D721Med (cell line): ENCODE measurements around the gene CTNNA3.
A peak's percentile ranks its signal among the peaks of the same experiment; 100 is the strongest.

Experiments used
- DNase-seq: peaks from one replicate; pipeline ENCODE4 v3.0.0; 2011; ENCODE audit warnings: low spot score; ENCODE audit not compliant: insufficient read length
- FAIRE-seq: peaks from 2 replicates; lab custom pipeline; 2011; peaks lifted over from hg19 to GRCh38; lab: Jason Lieb, UNC
- CTCF ChIP-seq: IDR thresholded peaks from 2 replicates; pipeline ENCODE4 v1.5.1; 2012; ENCODE audit warnings: mild to moderate bottlenecking, control low read depth; ENCODE audit not compliant: insufficient read depth; ENCODE audit errors: missing control alignments

The CTNNA3 gene

GRCh38 chr10:67527351-67527750 is 168.6 kb downstream of the CTNNA3 start:
- DNase-seq, result no peak
- FAIRE-seq, result no peak
- TF ChIP-seq CTCF, result no peak

- no peak for TF ChIP-seq CTCF
- FAIRE-seq (no peak), DNase-seq (no peak)
Measured at GRCh38 chr10:67521546-67521945, 174.4 kb downstream of the CTNNA3 start.

- FAIRE-seq (peak; percentile 77), DNase-seq (no peak)
- TF ChIP-seq CTCF, result peak; percentile 90
Measured at GRCh38 chr10:67520924-67521520, 175.0 kb downstream of the CTNNA3 start.

- TF ChIP-seq CTCF, result no peak
- FAIRE-seq (no peak), DNase-seq (no peak)
Measured at GRCh38 chr10:67519434-67519833, 176.6 kb downstream of the CTNNA3 start.

GRCh38 chr10:67518756-67519155 is 177.2 kb downstream of the CTNNA3 start:
- no peak for TF ChIP-seq CTCF

GRCh38 chr10:67518043-67518442 is 178.0 kb downstream of the CTNNA3 start:
- no peak for TF ChIP-seq CTCF
- FAIRE-seq (no peak), DNase-seq (no peak)

More at GRCh38 chr10:67518756-67519155, 177.2 kb downstream of the CTNNA3 start:
- FAIRE-seq (no peak), DNase-seq (no peak)

GRCh38 chr10:67506757-67507091 is 189.3 kb downstream of the CTNNA3 start:
- DNase-seq (no peak), FAIRE-seq (no peak)
- no peak for TF ChIP-seq CTCF
